T47D (cell line): Measurements from ENCODE around the gene DHX38.
"Not testable (repeated sequence)": the region's sequence is repeated elsewhere in the genome, so short reads cannot be mapped to it uniquely, and the experiment has no call there.

Experiments
- DNase-seq, 2 experiments: peaks; one replicate each; pipeline versions ENCODE4 v3.0.0 to v3.0.0-alpha.2; 2011 to 2012; ENCODE audit warnings: low read depth in 1 of 2, low spot score in 1 of 2
- JUND ChIP-seq: IDR thresholded peaks from 2 replicates; pipeline ENCODE4 v1.6.1; 2012; ENCODE audit warnings: low read depth
- in situ Hi-C: cut with HindIII; loops from 2 replicates; pipeline ENCODE4 v1.10.0; 2016; ENCODE audit warnings: low sequenced_read_pairs, low pct_unique_long_range_greater_than_20kb

DHX38 gene

DNA sequence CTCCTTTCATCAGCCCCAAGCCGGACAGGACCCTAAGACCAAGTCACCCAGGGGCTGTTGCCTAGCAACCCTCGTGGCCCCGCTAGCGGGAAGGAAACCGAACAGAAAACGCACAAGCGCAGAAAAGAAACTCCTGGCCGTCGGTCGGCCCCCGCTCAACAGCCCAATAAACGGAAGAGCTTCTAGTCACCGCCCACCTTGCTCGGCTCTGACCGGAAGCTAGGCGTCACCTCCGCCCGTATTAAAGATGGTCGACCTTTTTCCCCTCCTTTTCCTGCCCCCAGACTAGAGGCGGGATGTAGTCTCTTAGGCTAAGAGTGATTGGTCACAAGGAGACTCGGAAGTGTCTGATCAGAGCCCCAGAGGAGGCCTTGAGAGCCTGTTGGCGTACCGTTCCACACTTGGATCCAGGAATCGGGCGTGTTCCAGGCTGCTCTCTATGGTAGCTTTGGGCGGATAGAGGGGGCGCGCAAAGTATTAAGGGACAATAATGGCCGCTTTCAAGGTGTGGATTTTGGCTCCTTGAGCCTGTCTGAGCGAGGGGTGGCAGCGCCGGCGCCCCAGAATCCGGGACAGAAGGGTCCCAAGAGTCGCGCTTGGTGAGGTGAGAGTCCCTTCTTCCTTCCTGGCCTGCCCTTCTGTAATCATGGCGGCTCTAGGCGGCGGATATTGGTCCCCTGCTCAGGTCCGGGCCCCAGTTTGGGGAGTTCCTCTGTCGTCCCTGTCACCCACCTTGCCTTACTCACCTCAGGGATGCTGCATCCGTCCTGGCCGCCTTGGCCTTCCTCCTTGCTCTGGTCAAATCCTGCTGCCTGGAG, at the start of gene DHX38, which contains the start of gene TXNL4B:
DHX38 (plus strand) TSS at position 400 of the 818 bp plus-strand sequence. CDS start 2,311 bp downstream, outside the sequence.
TXNL4B (minus strand) TSS at position 173 of the 818 bp plus-strand sequence. CDS start 2,871 bp downstream, outside the sequence.
- in situ Hi-C loops, result no loop called here
- DNase-seq, result peak; percentile 96 to 99
- TF ChIP-seq JUND, result no peak

DNA sequence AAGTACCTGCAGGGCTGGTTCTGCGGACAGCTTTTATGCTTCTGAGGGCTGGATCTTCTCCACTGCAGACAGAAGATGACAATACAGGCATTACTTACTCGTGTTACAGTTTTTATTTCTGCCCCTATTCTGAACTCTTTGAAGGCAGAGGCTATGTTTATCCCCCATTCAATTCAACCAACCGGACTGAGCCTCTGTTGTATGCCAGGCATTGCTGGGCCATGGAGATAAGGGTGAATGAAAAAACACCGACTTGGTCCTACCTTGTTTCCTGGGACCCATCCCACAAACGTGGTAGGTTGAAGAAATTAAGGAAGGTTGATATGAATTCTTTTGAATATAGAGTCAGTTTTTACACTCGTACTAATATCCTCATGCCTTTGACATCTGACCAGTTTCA, 49.4 kb upstream of the DHX38 start:
- no peak for TF ChIP-seq JUND
- in situ Hi-C loops, result no loop called here
- DNase-seq, result no peak

DNA sequence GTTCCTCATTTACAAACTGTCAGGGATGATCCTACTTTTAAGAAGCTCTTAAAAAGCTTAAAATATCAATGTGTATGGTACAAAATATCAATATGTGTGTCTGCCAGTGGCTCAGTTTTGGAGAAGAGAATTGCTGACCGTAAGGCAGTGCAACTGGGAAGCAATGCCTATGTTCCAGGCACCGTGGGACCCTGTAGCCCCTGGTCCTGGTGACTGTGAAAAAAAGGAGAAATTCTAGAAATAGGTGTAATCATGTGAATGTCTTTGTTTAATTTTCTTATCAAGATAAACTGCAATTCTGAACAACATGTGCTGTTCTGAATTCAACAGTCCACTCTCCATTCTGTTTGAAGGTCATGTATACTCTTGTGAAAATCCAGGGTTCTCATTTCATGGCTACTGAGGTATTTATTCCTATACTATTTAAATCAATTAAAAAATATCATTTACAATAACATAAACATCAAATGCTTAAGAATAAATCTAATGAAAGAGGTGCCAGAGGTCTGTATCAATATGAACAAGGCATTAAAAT, 48.8 kb upstream of the DHX38 start:
- TF ChIP-seq JUND, result no peak
- no peak for DNase-seq
- in situ Hi-C loops, result no loop called here

DNA sequence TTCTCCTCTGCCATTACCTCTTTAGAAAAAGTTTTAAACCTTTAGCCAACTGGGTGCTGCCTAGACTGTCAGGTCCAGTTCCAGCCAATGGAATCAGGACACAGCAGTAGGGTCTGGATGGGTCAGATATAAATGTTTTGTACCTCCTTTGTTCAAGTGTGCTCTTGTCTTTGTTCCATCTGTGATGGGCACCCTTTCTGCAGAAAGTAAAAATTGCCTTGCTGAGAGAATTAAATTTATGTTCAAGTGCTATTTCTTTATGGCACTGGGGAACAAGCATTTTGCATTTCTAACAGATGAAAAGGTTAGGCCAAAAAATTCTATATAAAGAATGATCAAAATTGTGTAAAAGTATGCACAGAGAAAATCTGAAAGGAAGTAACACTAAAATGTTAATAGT, 44.5 kb upstream of the DHX38 start:
- DNase-seq, result no peak
- TF ChIP-seq JUND, result no peak
- in situ Hi-C loops, result no loop called here

DNA sequence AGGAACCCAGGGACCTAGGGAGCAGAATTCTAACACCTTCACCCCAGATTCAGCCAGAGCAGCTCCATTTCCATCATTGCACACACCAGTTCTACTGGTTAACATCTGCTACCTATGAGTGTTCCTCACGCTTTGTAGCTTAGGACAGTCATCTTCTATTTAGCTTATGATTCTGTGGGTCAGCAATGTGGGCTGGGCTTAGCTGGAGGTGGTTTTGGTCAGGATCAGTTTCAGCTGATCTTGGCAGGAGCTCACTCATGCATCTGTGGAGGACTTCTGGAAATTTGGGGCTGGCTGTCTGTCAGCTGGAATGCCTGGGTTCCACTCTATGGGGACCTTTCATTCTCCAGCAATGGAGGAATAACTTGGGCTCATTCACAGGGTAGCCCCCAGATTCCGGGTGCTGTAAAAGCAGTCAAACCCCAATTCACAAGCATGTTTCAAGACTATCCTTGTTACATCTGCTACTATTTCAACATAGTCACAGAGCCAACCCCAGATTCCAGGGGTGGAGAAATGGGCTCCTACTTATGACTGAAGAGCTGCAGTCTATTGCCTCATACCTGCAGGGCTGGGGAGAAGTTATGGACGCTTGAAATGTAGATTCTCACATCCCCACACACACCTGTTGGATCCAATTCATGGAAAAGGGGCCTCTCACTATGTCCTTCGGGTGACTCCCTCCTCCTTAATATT, 42.7 kb upstream of the DHX38 start:
- TF ChIP-seq JUND, result no peak
- in situ Hi-C loops, result no loop called here
- DNase-seq, result no peak

DNA sequence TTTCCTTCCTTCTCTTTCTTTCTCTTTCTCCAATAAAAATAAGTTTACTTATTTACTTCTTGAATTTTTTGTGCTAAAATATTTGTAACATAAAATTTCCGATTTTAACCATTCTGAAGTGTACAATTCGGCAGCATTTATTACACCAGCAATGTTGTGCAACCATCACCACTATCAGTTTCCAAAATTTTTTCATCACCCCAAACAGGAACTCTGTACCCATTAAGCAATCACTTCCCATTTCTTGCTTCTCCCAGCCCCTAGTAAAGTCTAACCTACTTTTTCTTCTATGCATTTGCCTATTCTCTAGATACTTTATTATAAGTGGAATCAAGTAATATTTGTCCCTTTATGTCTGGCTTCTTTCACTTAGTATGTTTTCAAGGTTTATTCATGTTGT, 41.8 kb upstream of the DHX38 start:
- in situ Hi-C loops, result no loop called here
- TF ChIP-seq JUND, result no peak
- DNase-seq, result no peak

DNA sequence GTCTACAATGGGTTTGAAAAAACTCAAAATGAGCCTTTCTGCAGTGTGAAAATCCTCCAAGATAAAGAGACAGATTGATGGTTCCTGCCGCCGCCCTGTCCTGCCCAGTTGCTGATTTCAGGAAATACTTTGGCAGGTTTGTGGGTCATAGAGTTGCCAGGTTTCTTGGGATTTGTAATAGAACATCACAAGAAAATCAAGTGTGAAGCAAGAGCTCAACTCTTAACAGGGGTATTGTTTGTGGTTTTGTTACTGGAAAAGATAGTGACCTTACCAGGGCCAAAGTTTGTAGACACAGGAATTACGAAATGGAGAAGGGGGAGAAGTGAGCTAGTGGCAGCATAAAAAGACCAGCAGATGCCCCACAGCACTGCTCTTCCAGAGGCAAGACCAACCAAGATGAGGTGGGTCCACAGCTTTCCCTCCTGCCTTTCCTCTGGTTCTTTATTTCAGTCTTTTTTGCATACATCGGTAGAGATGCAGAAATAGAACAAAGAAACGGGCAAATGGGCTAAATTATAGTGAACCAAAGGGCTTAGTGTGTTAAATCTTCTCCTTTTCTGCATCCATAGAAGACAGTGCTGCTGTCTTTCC, 39.3 kb upstream of the DHX38 start, which contains the start of gene HP:
HP (plus strand) TSS at position 252 of the 594 bp plus-strand sequence; CDS start at position 400, 148 bp downstream.
- DNase-seq, in situ Hi-C loops: not testable (repeated sequence)

DNA sequence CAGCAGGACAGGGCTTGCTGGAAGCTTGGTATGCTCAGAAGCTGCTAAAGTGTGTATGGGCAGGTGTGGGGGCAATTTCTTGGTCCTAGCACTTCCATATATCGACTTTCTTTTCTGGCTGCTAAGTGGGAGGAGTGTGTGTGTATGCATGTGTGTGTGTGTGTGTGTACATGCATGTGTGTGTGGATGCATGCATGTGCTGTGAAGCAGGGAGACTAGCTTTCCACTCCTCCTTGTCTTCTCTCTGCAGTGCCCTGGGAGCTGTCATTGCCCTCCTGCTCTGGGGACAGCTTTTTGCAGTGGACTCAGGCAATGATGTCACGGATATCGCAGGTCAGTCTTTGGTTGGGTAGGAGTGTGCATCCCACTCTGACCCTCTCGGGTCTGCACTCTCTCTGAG, 37.7 kb upstream of the DHX38 start:
- no peak for DNase-seq
- in situ Hi-C loops, result no loop called here
- TF ChIP-seq JUND, result no peak

DNA sequence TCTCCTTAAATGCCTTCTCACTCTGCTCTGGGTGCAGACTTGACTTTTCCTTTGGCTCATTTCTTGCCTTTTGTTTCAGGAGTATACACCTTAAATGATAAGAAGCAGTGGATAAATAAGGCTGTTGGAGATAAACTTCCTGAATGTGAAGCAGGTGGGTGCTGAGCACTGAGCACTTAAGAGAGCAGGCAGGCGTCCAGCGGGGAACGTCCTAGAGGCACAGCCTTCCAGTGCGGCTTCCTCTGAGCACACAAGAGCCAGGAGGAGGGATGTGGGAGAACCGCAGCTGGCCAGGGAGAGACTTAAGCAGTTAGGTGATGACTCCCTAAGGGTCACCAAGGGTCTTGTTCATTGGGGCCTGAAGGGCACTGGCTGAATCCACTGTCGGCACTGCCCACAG, 36.3 kb upstream of the DHX38 start:
- DNase-seq, in situ Hi-C loops: not testable (repeated sequence)

DNA sequence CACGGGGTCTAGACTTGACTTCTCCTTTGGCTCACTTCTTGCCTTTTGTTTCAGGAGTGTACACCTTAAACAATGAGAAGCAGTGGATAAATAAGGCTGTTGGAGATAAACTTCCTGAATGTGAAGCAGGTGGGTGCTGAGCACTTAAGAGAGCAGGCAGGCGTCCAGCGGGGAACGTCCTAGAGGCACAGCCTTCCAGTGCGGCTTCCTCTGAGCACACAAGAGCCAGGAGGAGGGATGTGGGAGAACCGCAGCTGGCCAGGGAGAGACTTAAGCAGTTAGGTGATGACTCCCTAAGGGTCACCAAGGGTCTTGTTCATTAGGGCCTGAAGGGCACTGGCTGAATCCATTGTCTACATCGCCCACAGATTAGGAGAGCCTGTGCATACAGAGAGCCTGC, 34.6 kb upstream of the DHX38 start:
- in situ Hi-C loops, DNase-seq: not testable (repeated sequence)

DNA sequence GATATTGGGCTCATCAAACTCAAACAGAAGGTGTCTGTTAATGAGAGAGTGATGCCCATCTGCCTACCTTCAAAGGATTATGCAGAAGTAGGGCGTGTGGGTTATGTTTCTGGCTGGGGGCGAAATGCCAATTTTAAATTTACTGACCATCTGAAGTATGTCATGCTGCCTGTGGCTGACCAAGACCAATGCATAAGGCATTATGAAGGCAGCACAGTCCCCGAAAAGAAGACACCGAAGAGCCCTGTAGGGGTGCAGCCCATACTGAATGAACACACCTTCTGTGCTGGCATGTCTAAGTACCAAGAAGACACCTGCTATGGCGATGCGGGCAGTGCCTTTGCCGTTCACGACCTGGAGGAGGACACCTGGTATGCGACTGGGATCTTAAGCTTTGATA, 33.2 kb upstream of the DHX38 start:
- in situ Hi-C loops, result no loop called here
- no peak for TF ChIP-seq JUND
- no peak for DNase-seq

DNA sequence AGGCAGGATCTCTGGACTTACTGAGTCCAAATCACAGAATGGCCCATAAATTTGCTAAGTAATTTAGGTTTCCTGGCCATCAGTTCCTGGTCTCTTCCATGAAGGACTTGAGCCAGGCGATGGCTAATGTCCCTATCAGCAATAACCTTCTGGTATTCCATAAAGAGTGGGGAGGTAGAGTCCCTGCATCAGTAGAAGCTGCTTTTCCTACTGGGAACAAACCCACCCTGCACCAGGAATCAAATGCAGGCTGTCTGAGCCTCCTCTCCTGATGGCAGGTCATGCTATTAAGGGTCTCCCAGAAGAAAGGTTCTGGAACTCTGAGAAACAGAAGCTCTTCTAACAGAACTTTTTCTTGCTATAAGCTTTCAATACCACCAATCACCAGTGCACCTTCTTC, 32.1 kb upstream of the DHX38 start:
- no peak for DNase-seq

More for the DNA sequence above, 32.1 kb upstream of the DHX38 start:
- in situ Hi-C loops, result no loop called here
- no peak for TF ChIP-seq JUND
